K562 (cell line): ENCODE data around the gene LPCAT1. TPM values are rescaled to one million over a fixed set of nuclear protein-coding genes. Genes with fewer than 3 reads are reported as not detected.

Experiments
- ATAC-seq: fragments of 200-7000 bp; cut with Tn5 transposase; 3 replicates; pipeline ENCODE4 v1.9.1; 2020; ENCODE audit warnings: moderate library complexity
- BruUV-seq: library from RNA; stranded (reverse); fragments of 400-500 nt; replicated peaks from 2 replicates; lab custom pipeline; 2021; lab: Mats Ljungman, UMichigan
- CTCF ChIA-PET: fragments of 300-600 bp; formaldehyde crosslinking; extraction: SDS; loops from one replicate; lab custom pipeline; 2021; ENCODE audit warnings: low intra/inter-chr PET ratio; lab: Yijun Ruan, JAX
- POLR2A ChIA-PET: fragments of 300-600, 350-650 bp; sonication (Branson Sonifier 250); formaldehyde crosslinking; extraction: SDS; loops from one replicate; lab custom pipeline; 2021; ENCODE audit warnings: antibody characterized with exemption, inconsistent platforms; lab: Yijun Ruan, JAX
- DNase-seq, 4 experiments: peaks; one replicate each; pipeline versions ENCODE4 v3.0.0 to v3.0.0-alpha.2; 2011 to 2018; ENCODE audit warnings: low spot score in 3 of 4, mixed read lengths in 3 of 4; ENCODE audit errors: extremely low read depth in 1 of 4
- FAIRE-seq: peaks from 2 replicates; lab custom pipeline; 2011; peaks lifted over from hg19 to GRCh38; lab: Jason Lieb, UNC
- H2AFZ ChIP-seq: 2 replicates; pipeline ENCODE4 v1.6.0; 2011; ENCODE audit warnings: low read depth, low read length, control low read depth, inconsistent platforms
- H3K27ac ChIP-seq: fragments of 200-600 bp; 3 replicates; pipeline ENCODE4 v1.8.0; 2011; ENCODE audit warnings: low read depth, mild to moderate bottlenecking, control low read depth, inconsistent platforms, low read length, moderate library complexity, mixed read lengths; ENCODE audit errors: extremely low read depth
- H3K27me3 ChIP-seq, 2 experiments: fragments of 300-600 bp in 1 of 2; 2 replicates in 1 of 2; 3 replicates in 1 of 2; pipeline versions ENCODE4 v1.6.0 to v1.8.0; 2011; ENCODE audit warnings: inconsistent platforms in 2 of 2, low read length in 2 of 2, mild to moderate bottlenecking in 1 of 2, mixed read lengths in 1 of 2, moderate library complexity in 1 of 2; ENCODE audit not compliant: control insufficient read depth in 2 of 2, insufficient read depth in 2 of 2
- H3K36me3 ChIP-seq: fragments of 300-600 bp; 3 replicates; pipeline ENCODE4 v1.8.0; 2011; ENCODE audit warnings: mild to moderate bottlenecking, low read length, inconsistent platforms; ENCODE audit not compliant: control insufficient read depth, insufficient read depth
- H3K4me1 ChIP-seq, 2 experiments: fragments of 200-600 bp in 1 of 2; replicated peaks in 1 of 2; 2 replicates in 1 of 2; 3 replicates in 1 of 2; pipeline versions ENCODE4 v1.5.1 to v1.8.0; 2011; ENCODE audit warnings: inconsistent platforms in 2 of 2, low read length in 2 of 2, mild to moderate bottlenecking in 1 of 2, mixed read lengths in 1 of 2, moderate library complexity in 1 of 2; ENCODE audit not compliant: control insufficient read depth in 2 of 2, insufficient read depth in 2 of 2
- H3K4me2 ChIP-seq: 2 replicates; pipeline ENCODE4 v1.6.1; 2011; ENCODE audit warnings: low read length, control low read depth, inconsistent platforms, mixed read lengths; ENCODE audit not compliant: insufficient read depth
- H3K4me3 ChIP-seq: fragments of 200-600 bp; sonication (generic), shearing (Covaris generic); 2 replicates; pipeline ENCODE4 v1.5.1; 2016; ENCODE audit warnings: control low read depth, inconsistent platforms
- H3K79me2 ChIP-seq: fragments of 200-600 bp; 3 replicates; pipeline ENCODE4 v1.8.0; 2011; ENCODE audit warnings: low read length, inconsistent platforms; ENCODE audit not compliant: control insufficient read depth, insufficient read depth
- H3K9ac ChIP-seq, 2 experiments: 2 replicates each; pipeline versions ENCODE4 v1.6.0 to v1.6.1; 2011; ENCODE audit warnings: low read depth in 2 of 2, low read length in 2 of 2, control low read depth in 1 of 2, inconsistent platforms in 1 of 2, mild to moderate bottlenecking in 1 of 2, mixed read lengths in 1 of 2; ENCODE audit not compliant: insufficient read depth in 1 of 2
- H3K9me1 ChIP-seq: one replicate; pipeline ENCODE4 v1.6.0; 2011; ENCODE audit warnings: inconsistent platforms, mild to moderate bottlenecking, low read length, moderate library complexity; ENCODE audit not compliant: control insufficient read depth, insufficient read depth
- H3K9me3 ChIP-seq: replicated peaks from 2 replicates; pipeline ENCODE4 v1.5.1; 2011; ENCODE audit warnings: low read depth, low read length, inconsistent platforms; ENCODE audit not compliant: control insufficient read depth, insufficient read depth
- H4K20me1 ChIP-seq: replicated peaks from 2 replicates; pipeline ENCODE4 v1.6.1; 2011; ENCODE audit warnings: low read length, inconsistent platforms, mixed read lengths; ENCODE audit not compliant: control insufficient read depth, insufficient read depth
- EP300 ChIP-seq: IDR thresholded peaks from 2 replicates; pipeline ENCODE4 v1.6.1; 2012; ENCODE audit warnings: low read length, improper control_type of control experiment
- ESRRB ChIP-seq: fragments of 250-450 bp; sonication (Bioruptor Pico); IDR thresholded peaks from 2 replicates; pipeline ENCODE4 v1.5.0; 2020; ENCODE audit warnings: mild to moderate bottlenecking, moderate library complexity, borderline replicate concordance
- FOXP1 ChIP-seq: sonication (generic); formaldehyde crosslinking; IDR thresholded peaks from 2 replicates; pipeline ENCODE4 v1.8.0; 2022; ENCODE audit warnings: mild to moderate bottlenecking, missing genetic modification reagents
- KDM2B ChIP-seq: fragments of 250-450 bp; sonication (Bioruptor Pico); IDR thresholded peaks from 2 replicates; pipeline ENCODE4 v1.8.0; 2021; ENCODE audit warnings: mild to moderate bottlenecking, moderate library complexity
- L3MBTL2 ChIP-seq: fragments of 450-650 bp; IDR thresholded peaks from 2 replicates; pipeline ENCODE4 v1.6.1; 2016; ENCODE audit warnings: mild to moderate bottlenecking, moderate library complexity
- MAZ ChIP-seq, 2 experiments: fragments of 450-650 bp in 1 of 2; sonication (generic) in 1 of 2; formaldehyde crosslinking; IDR thresholded peaks in 1 of 2; conservative IDR thresholded peaks in 1 of 2; 2 replicates each; pipeline versions ENCODE4 v1.4.0 to v1.5.0; 2020; ENCODE audit warnings: mild to moderate bottlenecking in 1 of 2, missing genetic modification reagents in 1 of 2
- MITF ChIP-seq: IDR thresholded peaks from 2 replicates; pipeline ENCODE4 v1.6.1; 2014; ENCODE audit warnings: antibody characterized with exemption
- PHF21A ChIP-seq: fragments of 450-650 bp; IDR thresholded peaks from 2 replicates; pipeline ENCODE4 v1.6.1; 2017; ENCODE audit warnings: low read depth, borderline replicate concordance
- POLR2AphosphoS2 ChIP-seq: IDR thresholded peaks from 2 replicates; pipeline ENCODE4 v1.6.1; 2012; ENCODE audit warnings: low read length, improper control_type of control experiment
- RBFOX2 ChIP-seq: fragments of 200-400 bp; formaldehyde crosslinking; IDR thresholded peaks from 2 replicates; pipeline ENCODE4 v1.6.1; 2017; ENCODE audit warnings: low read depth, mild to moderate bottlenecking, low read length, moderate library complexity
- ZBTB17 ChIP-seq: fragments of 450-650 bp; formaldehyde crosslinking; IDR thresholded peaks from 2 replicates; pipeline ENCODE4 v1.4.0; 2020; ENCODE audit warnings: mild to moderate bottlenecking
- ZFX ChIP-seq: sonication (generic); formaldehyde crosslinking; IDR thresholded peaks from 2 replicates; pipeline ENCODE4 v1.8.0; 2022; ENCODE audit warnings: mild to moderate bottlenecking, missing genetic modification reagents, moderate library complexity
- ZNF121 ChIP-seq: sonication (generic); formaldehyde crosslinking; conservative IDR thresholded peaks from 2 replicates; pipeline ENCODE4 v1.8.0; 2022; ENCODE audit warnings: missing genetic modification reagents
- ZNF695 ChIP-seq: fragments of 450-650 bp; formaldehyde crosslinking; IDR thresholded peaks from 2 replicates; pipeline ENCODE4 v1.4.0; 2020; ENCODE audit warnings: mild to moderate bottlenecking, moderate library complexity
- WGBS: fragments of 100-300 bp; shearing (Covaris generic); methylation state at CpG from one replicate; pipeline ENCODE4 v1.1.6; 2016; ENCODE audit warnings: low coverage, mixed read lengths; ENCODE audit not compliant: insufficient coverage; ENCODE audit errors: missing lambda C conversion rate; 5-methylcytosine and 5-hydroxymethylcytosine counted together
- in situ Hi-C: fragments of 300-500 bp; cut with MboI; formaldehyde crosslinking; loops from 4 replicates; pipeline ENCODE4 v1.15.0; 2018; ENCODE audit warnings: inconsistent platforms, mixed read lengths
- intact Hi-C: fragments of 100-400 bp; cut with micrococcal nuclease; formaldehyde crosslinking; loops from 2 replicates; pipeline ENCODE4 v1.14.2; 2022
- polyA plus RNA-seq, 8 experiments: library from polyadenylated mRNA; depleted of rRNA in 4 of 8; stranded (reverse) in 5 of 8; unstranded in 3 of 8; fragments of >200 nt; fragmentation: Nextera tagmentation in 2 of 8; fragmentation: Illumina TruSeq in 1 of 8; extraction: Ambion mirVana in 2 of 8; extraction: Trizol in 1 of 8; gene quantifications; 2 replicates each; pipeline versions ENCODE4 v1.2.1 to v1.2.3, GENCODE V29; 2011 to 2014; ENCODE audit warnings: inconsistent platforms in 1 of 8, missing spikeins in 1 of 8
- total RNA-seq, 7 experiments: library from RNA; depleted of rRNA in 6 of 7; stranded (reverse); fragments of >200 nt in 6 of 7; fragmentation: Illumina TruSeq in 2 of 7; extraction: Trizol in 2 of 7; gene quantifications; 2 replicates each; pipeline versions ENCODE4 v1.2.1 to v1.2.3, GENCODE V29; 2011 to 2021; ENCODE audit warnings: low replicate concordance in 1 of 7

Gene LPCAT1
- total and polyA plus RNA-seq, 9 of the 15 experiments (the other 6 are each of a cell fraction or from before 2014, with no cell fraction given): 0.14 to 18.4 (median 13.9) TPM

- TF ChIP-seq MITF (no peak), FOXP1 (no peak), KDM2B (CRISPR knock-in tag) (no peak)
- TF ChIP-seq, all 486 proteins: peak for 2
Measured at GRCh38 chr5:1524799-1525623, 1.3 kb upstream of the LPCAT1 start (continued).

GRCh38 chr5:1524481-1524798 is 680 bp upstream of the LPCAT1 start:
- intact Hi-C loops (no loop called here), in situ Hi-C loops (no loop called here)
- peak overlapping the region; percentile 58 for H3K4me3 ChIP-seq
- ATAC-seq (peak; percentile 11), FAIRE-seq (no peak), DNase-seq (no peak)
- peaks cover 16 to 47% of the 10 kb centered on the region in 2 experiments; a peak in 3 of 5 replicates for H3K4me1 ChIP-seq
- ChIA-PET CTCF (no interaction called here), POLR2A (interaction anchor here (1.1 to 1.2 kb wide), 2 partner anchors 12 to 17 kb away, joined by 3 read pairs; no protein-coding TSS in a partner anchor)
- TF ChIP-seq ZBTB17 (CRISPR knock-in tag): 0 out of 2 replicates have a peak, but pooled peaks have one; percentile 1
- TF ChIP-seq PHF21A: no peak
- peak; percentile 4; the same call in 1 of the 2 replicates for TF ChIP-seq ZFX (CRISPR knock-in tag)
- no peak for TF ChIP-seq ZNF121 (CRISPR knock-in tag)
- TF ChIP-seq L3MBTL2: peak; percentile 10
- peak; percentile 0; the same call in 1 of the 2 replicates for TF ChIP-seq EP300
- TF ChIP-seq POLR2AphosphoS2: no peak
- 0 out of 4 replicates have a peak, but pooled peaks of 1 of the 2 experiments have one; percentile 16 for TF ChIP-seq MAZ (CRISPR knock-in tag; conservative IDR thresholded peaks at IDR 0.05 in 1 of 2, IDR thresholded peaks at IDR 0.05 in 1 of 2)
- TF ChIP-seq RBFOX2: peak; percentile 2; the same call in 1 of the 2 replicates
- 0 out of 2 replicates have a peak, but pooled peaks have one; percentile 14 for TF ChIP-seq ZNF695 (CRISPR knock-in tag)
- 0 out of 2 replicates have a peak, but pooled peaks have one; percentile 15 for TF ChIP-seq ESRRB (CRISPR knock-in tag)
- peaks cover 9% of the 10 kb centered on the region for H4K20me1 ChIP-seq
- peak overlapping the region; percentile 82 for H3K27ac ChIP-seq
- H3K27me3 ChIP-seq: peaks cover 0 to 3% of the 10 kb centered on the region in 2 experiments; a peak in 1 of 5 replicates
- H3K9me3 ChIP-seq: no peaks in the 10 kb centered on the region
- peak overlapping the region; percentile 72 to 95 for H3K9ac ChIP-seq
- WGBS: 84% methylated on average over 12 of the region's 13 CpGs
- peaks cover 11% of the 10 kb centered on the region; the same call in 1 of the 3 replicates for H3K79me2 ChIP-seq
- H3K4me2 ChIP-seq: peak overlapping the region; percentile 73
- H3K9me1 ChIP-seq: no peaks in the 10 kb centered on the region
- H2AFZ ChIP-seq: peak overlapping the region; percentile 94
- no TSS peak for BruUV-seq
- H3K36me3 ChIP-seq: peaks cover 4% of the 10 kb centered on the region; the same call in 1 of the 3 replicates
